Measurements from ENCODE around the gene DENND1A. TPM values are rescaled to one million over a fixed set of nuclear protein-coding genes. Genes with fewer than 3 reads are reported as not detected.
A peak's percentile ranks its signal among the peaks of the same experiment; 100 is the strongest.

Gene DENND1A
- total RNA-seq, 1 donor from 2014 or later: 12.7 TPM

- H3K27ac Mint-ChIP-seq (ENCODE audit: unreplicated experiment): no peak overlapping the region
- no peaks in the 10 kb centered on the region for H3K9me3 ChIP-seq (ENCODE audit: insufficient read depth, low read depth, low read length)
- no peaks in the 10 kb centered on the region for H4K20me1 ChIP-seq (ENCODE audit: insufficient read depth, low read length)
- no peak overlapping the region for H3K4me3 ChIP-seq (ENCODE audit: insufficient read depth, low read depth, low read length)
- no peak overlapping the region for H3K9ac ChIP-seq (ENCODE audit: low read length)
- no peaks in the 10 kb centered on the region for H3K79me2 ChIP-seq (ENCODE audit: insufficient read depth, low read length)
- peaks cover 10% of the 10 kb centered on the region for H3K4me1 Mint-ChIP-seq (ENCODE audit: low read depth, unreplicated experiment)
- peaks cover 15% of the 10 kb centered on the region for H3K27me3 Mint-ChIP-seq (ENCODE audit: low read depth, unreplicated experiment)
- DNase-seq (ENCODE audit: low read depth) (no peak), FAIRE-seq (no peak)
- H3K36me3 Mint-ChIP-seq (ENCODE audit: low read depth, unreplicated experiment): peaks cover 19% of the 10 kb centered on the region
- no peak overlapping the region for H2AFZ ChIP-seq (ENCODE audit: low read depth, low read length)
- H3K4me2 ChIP-seq (ENCODE audit: low read length): no peak overlapping the region
- H3K9me3 Mint-ChIP-seq (ENCODE audit: unreplicated experiment): no peaks in the 10 kb centered on the region
- TF ChIP-seq, protein P1, sequence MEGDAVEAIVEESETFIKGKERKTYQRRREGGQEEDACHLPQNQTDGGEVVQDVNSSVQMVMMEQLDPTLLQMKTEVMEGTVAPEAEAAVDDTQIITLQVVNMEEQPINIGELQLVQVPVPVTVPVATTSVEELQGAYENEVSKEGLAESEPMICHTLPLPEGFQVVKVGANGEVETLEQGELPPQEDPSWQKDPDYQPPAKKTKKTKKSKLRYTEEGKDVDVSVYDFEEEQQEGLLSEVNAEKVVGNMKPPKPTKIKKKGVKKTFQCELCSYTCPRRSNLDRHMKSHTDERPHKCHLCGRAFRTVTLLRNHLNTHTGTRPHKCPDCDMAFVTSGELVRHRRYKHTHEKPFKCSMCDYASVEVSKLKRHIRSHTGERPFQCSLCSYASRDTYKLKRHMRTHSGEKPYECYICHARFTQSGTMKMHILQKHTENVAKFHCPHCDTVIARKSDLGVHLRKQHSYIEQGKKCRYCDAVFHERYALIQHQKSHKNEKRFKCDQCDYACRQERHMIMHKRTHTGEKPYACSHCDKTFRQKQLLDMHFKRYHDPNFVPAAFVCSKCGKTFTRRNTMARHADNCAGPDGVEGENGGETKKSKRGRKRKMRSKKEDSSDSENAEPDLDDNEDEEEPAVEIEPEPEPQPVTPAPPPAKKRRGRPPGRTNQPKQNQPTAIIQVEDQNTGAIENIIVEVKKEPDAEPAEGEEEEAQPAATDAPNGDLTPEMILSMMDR (IDR thresholded peaks at IDR 0.05; ENCODE audit: insufficient read depth, low read depth, low read length): no peak
- no peak for TF ChIP-seq EZH2 (IDR thresholded peaks at IDR 0.05; ENCODE audit: insufficient read depth, low read length)
- H3K4me1 ChIP-seq (ENCODE audit: insufficient read depth, low read length): no peaks in the 10 kb centered on the region
- H3K4me3 Mint-ChIP-seq (ENCODE audit: unreplicated experiment): no peak overlapping the region
- H3K27ac ChIP-seq (ENCODE audit: low read depth, low read length): no peak overlapping the region
- H3K36me3 ChIP-seq (ENCODE audit: insufficient read depth, low read length): no peaks in the 10 kb centered on the region
- no peaks in the 10 kb centered on the region for H3K27me3 ChIP-seq (ENCODE audit: insufficient read depth, low read length)
Measured at GRCh38 chr9:123551734-123552133, 378.2 kb downstream of the DENND1A start.

DNA sequence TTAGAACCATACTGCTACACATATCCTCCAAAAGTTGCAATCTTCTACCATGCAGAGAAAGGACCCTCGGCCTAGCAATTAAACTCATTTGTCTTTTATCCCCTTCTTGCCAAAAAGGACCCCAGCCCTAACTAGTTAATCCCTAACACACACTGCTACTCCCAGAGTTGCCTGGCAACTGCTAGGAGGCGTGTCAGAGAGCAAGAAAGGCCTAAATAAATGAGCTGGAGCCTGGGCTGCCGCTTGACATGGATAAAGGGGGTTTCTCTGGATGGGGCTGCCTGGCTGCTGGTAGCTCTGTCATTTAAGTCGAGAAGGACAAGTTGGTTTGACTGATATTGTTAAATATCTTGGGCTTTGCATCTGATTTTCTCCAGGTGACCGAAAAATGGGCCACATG lies 379.1 kb downstream of the DENND1A start:
- no peaks in the 10 kb centered on the region for H3K4me1 ChIP-seq (ENCODE audit: insufficient read depth, low read length)
- no peak overlapping the region for H3K27ac Mint-ChIP-seq (ENCODE audit: unreplicated experiment)
- H3K4me3 ChIP-seq (ENCODE audit: insufficient read depth, low read depth, low read length): no peak overlapping the region
- H3K27me3 Mint-ChIP-seq (ENCODE audit: low read depth, unreplicated experiment): peaks cover 15% of the 10 kb centered on the region
- H3K36me3 ChIP-seq (ENCODE audit: insufficient read depth, low read length): no peaks in the 10 kb centered on the region
- no peak overlapping the region for H3K27ac ChIP-seq (ENCODE audit: low read depth, low read length)
- DNase-seq (ENCODE audit: low read depth) (no peak), FAIRE-seq (no peak)
- H3K4me1 Mint-ChIP-seq (ENCODE audit: low read depth, unreplicated experiment): peaks cover 6% of the 10 kb centered on the region
- no peaks in the 10 kb centered on the region for H3K27me3 ChIP-seq (ENCODE audit: insufficient read depth, low read length)
- no peak overlapping the region for H3K4me2 ChIP-seq (ENCODE audit: low read length)
- peaks cover 12% of the 10 kb centered on the region for H3K36me3 Mint-ChIP-seq (ENCODE audit: low read depth, unreplicated experiment)
- TF ChIP-seq EZH2 (IDR thresholded peaks at IDR 0.05; ENCODE audit: insufficient read depth, low read length): no peak
- TF ChIP-seq, protein P1 (IDR thresholded peaks at IDR 0.05; ENCODE audit: insufficient read depth, low read depth, low read length): no peak
- no peaks in the 10 kb centered on the region for H3K79me2 ChIP-seq (ENCODE audit: insufficient read depth, low read length)
- no peak overlapping the region for H3K4me3 Mint-ChIP-seq (ENCODE audit: unreplicated experiment)
- no peaks in the 10 kb centered on the region for H3K9me3 Mint-ChIP-seq (ENCODE audit: unreplicated experiment)
- H2AFZ ChIP-seq (ENCODE audit: low read depth, low read length): no peak overlapping the region
- no peaks in the 10 kb centered on the region for H3K9me3 ChIP-seq (ENCODE audit: insufficient read depth, low read depth, low read length)
- no peak overlapping the region for H3K9ac ChIP-seq (ENCODE audit: low read length)
- no peaks in the 10 kb centered on the region for H4K20me1 ChIP-seq (ENCODE audit: insufficient read depth, low read length)

DNA sequence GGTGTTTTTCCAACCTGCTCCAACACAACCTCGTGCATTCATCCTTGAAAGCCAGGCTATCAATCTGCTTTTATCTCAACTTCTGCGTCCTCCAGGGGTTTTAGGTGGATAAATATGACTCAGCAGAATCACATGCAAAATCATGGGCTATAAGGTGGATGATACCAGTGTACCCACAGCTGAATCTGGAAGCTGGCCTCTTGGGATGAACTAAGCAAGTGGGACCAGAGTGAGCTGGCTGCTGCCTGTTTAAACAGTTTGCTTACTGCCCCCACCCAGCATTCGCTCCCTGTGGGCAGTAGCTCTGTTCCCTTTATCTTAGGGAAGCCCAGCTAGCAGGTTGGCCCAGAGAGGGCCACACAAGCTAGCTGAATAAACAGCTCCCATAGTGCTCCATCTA lies 379.9 kb downstream of the DENND1A start:
- no peak overlapping the region for H3K27ac Mint-ChIP-seq (ENCODE audit: unreplicated experiment)

More for the DNA sequence above, 379.9 kb downstream of the DENND1A start:
- Mint-ChIP-seq H3K27me3 (ENCODE audit: low read depth, unreplicated experiment) (peaks cover 12% of the 10 kb centered on the region), H3K4me1 (ENCODE audit: low read depth, unreplicated experiment) (peaks cover 11% of the 10 kb centered on the region), H3K9me3 (ENCODE audit: unreplicated experiment) (no peaks in the 10 kb centered on the region), H3K4me3 (ENCODE audit: unreplicated experiment) (no peak overlapping the region), H3K36me3 (ENCODE audit: low read depth, unreplicated experiment) (peaks cover 8% of the 10 kb centered on the region)
- FAIRE-seq (no peak), DNase-seq (ENCODE audit: low read depth) (peak; percentile 4)
- Histone ChIP-seq H2AFZ (ENCODE audit: low read depth, low read length) (no peak overlapping the region), H3K4me1 (ENCODE audit: insufficient read depth, low read length) (no peaks in the 10 kb centered on the region), H3K4me3 (ENCODE audit: insufficient read depth, low read depth, low read length) (no peak overlapping the region), H4K20me1 (ENCODE audit: insufficient read depth, low read length) (no peaks in the 10 kb centered on the region), H3K4me2 (ENCODE audit: low read length) (no peak overlapping the region), H3K27me3 (ENCODE audit: insufficient read depth, low read length) (no peaks in the 10 kb centered on the region), H3K27ac (ENCODE audit: low read depth, low read length) (no peak overlapping the region), H3K79me2 (ENCODE audit: insufficient read depth, low read length) (no peaks in the 10 kb centered on the region), H3K9ac (ENCODE audit: low read length) (no peak overlapping the region), H3K9me3 (ENCODE audit: insufficient read depth, low read depth, low read length) (no peaks in the 10 kb centered on the region), H3K36me3 (ENCODE audit: insufficient read depth, low read length) (no peaks in the 10 kb centered on the region)
- TF ChIP-seq, protein P1 (IDR thresholded peaks at IDR 0.05; ENCODE audit: insufficient read depth, low read depth, low read length): no peak
- no peak for TF ChIP-seq EZH2 (IDR thresholded peaks at IDR 0.05; ENCODE audit: insufficient read depth, low read length)

Measured in astrocyte (in vitro differentiated cells and primary cell).